Keratinocyte (primary cell): ENCODE measurements around the gene PFDN5. TPM values are rescaled to one million over a fixed set of nuclear protein-coding genes. Genes with fewer than 3 reads are reported as not detected.

Experiments used
- DNase-seq: peaks from one replicate; pipeline ENCODE4 v3.0.0-alpha.2; 2011; ENCODE audit warnings: low read depth, missing footprints, low spot score
- FAIRE-seq: peaks from 2 replicates; lab custom pipeline; 2011; peaks lifted over from hg19 to GRCh38; lab: Jason Lieb, UNC
- H2AFZ ChIP-seq: 2 replicates; pipeline ENCODE4 v1.6.0; 2012; ENCODE audit warnings: low read length, control low read depth, inconsistent platforms; ENCODE audit not compliant: control insufficient read depth
- H3K27ac ChIP-seq: 2 replicates; pipeline ENCODE4 v1.5.1; 2011; ENCODE audit warnings: low read length; ENCODE audit not compliant: control insufficient read depth, insufficient read depth
- H3K27me3 ChIP-seq: 3 replicates; pipeline ENCODE4 v1.6.0; 2011; ENCODE audit warnings: low read length; ENCODE audit not compliant: control insufficient read depth, insufficient read depth; ENCODE audit errors: extremely low read depth
- H3K36me3 ChIP-seq, 2 experiments: 2 replicates in 1 of 2; 3 replicates in 1 of 2; pipeline ENCODE4 v1.5.1; 2011; ENCODE audit warnings: low read length in 2 of 2, mild to moderate bottlenecking in 1 of 2; ENCODE audit not compliant: control insufficient read depth in 2 of 2, insufficient read depth in 2 of 2; ENCODE audit errors: extremely low read depth in 1 of 2
- H3K4me1 ChIP-seq: 3 replicates; pipeline ENCODE4 v1.5.1; 2011; ENCODE audit warnings: low read length; ENCODE audit not compliant: control insufficient read depth, insufficient read depth; ENCODE audit errors: extremely low read depth
- H3K4me2 ChIP-seq: 3 replicates; pipeline ENCODE4 v1.6.0; 2011; ENCODE audit warnings: low read depth, low read length; ENCODE audit not compliant: control insufficient read depth, insufficient read depth; ENCODE audit errors: extremely low read depth
- H3K4me3 ChIP-seq, 3 experiments: fragments of 200-600 bp in 1 of 3; sonication (generic) in 1 of 3; 2 replicates in 2 of 3; 3 replicates in 1 of 3; pipeline ENCODE4 v1.5.1; 2011 to 2016; ENCODE audit warnings: low read length in 3 of 3, mild to moderate bottlenecking in 3 of 3, control low read depth in 2 of 3, inconsistent platforms in 1 of 3, low read depth in 1 of 3, mixed read lengths in 1 of 3, mixed run types in 1 of 3, moderate library complexity in 1 of 3; ENCODE audit not compliant: control insufficient read depth in 2 of 3, insufficient read depth in 2 of 3; ENCODE audit errors: extremely low read depth in 1 of 3
- H3K79me2 ChIP-seq: 2 replicates; pipeline ENCODE4 v1.6.0; 2012; ENCODE audit warnings: low read length; ENCODE audit not compliant: control insufficient read depth, insufficient read depth
- H3K9ac ChIP-seq: 3 replicates; pipeline ENCODE4 v1.6.0; 2011; ENCODE audit warnings: low read length; ENCODE audit not compliant: control insufficient read depth, insufficient read depth; ENCODE audit errors: extremely low read depth
- H3K9me1 ChIP-seq: 3 replicates; pipeline ENCODE4 v1.6.0; 2011; ENCODE audit warnings: low read length; ENCODE audit not compliant: control insufficient read depth, insufficient read depth; ENCODE audit errors: extremely low read depth
- H3K9me3 ChIP-seq: 2 replicates; pipeline ENCODE4 v1.5.1; 2012; ENCODE audit warnings: low read depth, low read length; ENCODE audit not compliant: control insufficient read depth
- H4K20me1 ChIP-seq: 3 replicates; pipeline ENCODE4 v1.6.0; 2011; ENCODE audit warnings: low read length; ENCODE audit not compliant: control insufficient read depth, insufficient read depth; ENCODE audit errors: extremely low read depth
- EZH2 ChIP-seq: IDR thresholded peaks from one replicate; pipeline ENCODE4 v1.6.1; 2012; ENCODE audit warnings: inconsistent platforms, mild to moderate bottlenecking, low read length, moderate library complexity
- dilution Hi-C: fragments of 300-500 bp; cut with MboI; formaldehyde crosslinking; loops from one replicate; pipeline ENCODE4 v1.7.0; 2020; ENCODE audit warnings: low sequenced_read_pairs; ENCODE audit not compliant: extremely low pct_ligation_motif_present
- polyA plus RNA-seq, 5 experiments: library from polyadenylated mRNA; depleted of rRNA in 3 of 5; stranded (reverse) in 3 of 5; stranded (forward) in 1 of 5; unstranded in 1 of 5; fragments of >200 nt; gene quantifications; 1 replicate in 1 of 5; 2 replicates in 3 of 5; 3 replicates in 1 of 5; pipeline versions ENCODE4 v1.2.1 to v1.2.3, GENCODE V29; 2011 to 2012; ENCODE audit warnings: missing spikeins in 2 of 5, low read depth in 1 of 5, low replicate concordance in 1 of 5
- TF ChIP-seq, protein P1 (sequence below), 3 experiments: IDR thresholded peaks in 1 of 3; conservative IDR thresholded peaks in 1 of 3; optimal IDR thresholded peaks in 1 of 3; 2 replicates in 2 of 3; 3 replicates in 1 of 3; pipeline versions ENCODE3 to v1.5.1; 2011; ENCODE audit warnings: low read length in 3 of 3, mild to moderate bottlenecking in 3 of 3, moderate library complexity in 2 of 3, control low read depth in 1 of 3, inconsistent platforms in 1 of 3; ENCODE audit not compliant: insufficient read depth in 2 of 3; ENCODE audit errors: extremely low read depth in 1 of 3

PFDN5 gene
- polyA plus RNA-seq, 1 donor (not counting 4 experiments of a cell fraction or from before 2014, with no cell fraction given) = 659 TPM

GRCh38 chr12:53320352-53321195, 25.2 kb downstream of the PFDN5 start:
- dilution Hi-C loops = no loop called here
- no peaks in the 10 kb centered on the region for H3K9me1 ChIP-seq
- H3K27me3 ChIP-seq = no peaks in the 10 kb centered on the region
- H3K36me3 ChIP-seq = peaks cover 6 to 8% of the 10 kb centered on the region in 2 experiments
- peak overlapping the region; percentile 86 for H3K9ac ChIP-seq
- H4K20me1 ChIP-seq = no peaks in the 10 kb centered on the region
- no peak for TF ChIP-seq EZH2
- TF ChIP-seq, protein P1, sequence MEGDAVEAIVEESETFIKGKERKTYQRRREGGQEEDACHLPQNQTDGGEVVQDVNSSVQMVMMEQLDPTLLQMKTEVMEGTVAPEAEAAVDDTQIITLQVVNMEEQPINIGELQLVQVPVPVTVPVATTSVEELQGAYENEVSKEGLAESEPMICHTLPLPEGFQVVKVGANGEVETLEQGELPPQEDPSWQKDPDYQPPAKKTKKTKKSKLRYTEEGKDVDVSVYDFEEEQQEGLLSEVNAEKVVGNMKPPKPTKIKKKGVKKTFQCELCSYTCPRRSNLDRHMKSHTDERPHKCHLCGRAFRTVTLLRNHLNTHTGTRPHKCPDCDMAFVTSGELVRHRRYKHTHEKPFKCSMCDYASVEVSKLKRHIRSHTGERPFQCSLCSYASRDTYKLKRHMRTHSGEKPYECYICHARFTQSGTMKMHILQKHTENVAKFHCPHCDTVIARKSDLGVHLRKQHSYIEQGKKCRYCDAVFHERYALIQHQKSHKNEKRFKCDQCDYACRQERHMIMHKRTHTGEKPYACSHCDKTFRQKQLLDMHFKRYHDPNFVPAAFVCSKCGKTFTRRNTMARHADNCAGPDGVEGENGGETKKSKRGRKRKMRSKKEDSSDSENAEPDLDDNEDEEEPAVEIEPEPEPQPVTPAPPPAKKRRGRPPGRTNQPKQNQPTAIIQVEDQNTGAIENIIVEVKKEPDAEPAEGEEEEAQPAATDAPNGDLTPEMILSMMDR (optimal IDR thresholded peaks at IDR 0.05 in 1 of 3, IDR thresholded peaks at IDR 0.05 in 1 of 3, conservative IDR thresholded peaks at IDR 0.05 in 1 of 3; ENCODE audit: extremely low read depth in 1 of 3, insufficient read depth in 2 of 3, low read length in 3 of 3) = no peak
- H3K4me3 ChIP-seq = peak overlapping the region; percentile 77 to 100 (median 93)
- no peaks in the 10 kb centered on the region for H3K9me3 ChIP-seq
- FAIRE-seq (no peak), DNase-seq (no peak)
- peaks cover 2% of the 10 kb centered on the region for H3K79me2 ChIP-seq
- H2AFZ ChIP-seq = peak overlapping the region; percentile 98
- H3K4me2 ChIP-seq = peak overlapping the region; percentile 94
- peaks cover 21% of the 10 kb centered on the region for H3K4me1 ChIP-seq
- H3K27ac ChIP-seq = peak overlapping the region; percentile 85

DNA sequence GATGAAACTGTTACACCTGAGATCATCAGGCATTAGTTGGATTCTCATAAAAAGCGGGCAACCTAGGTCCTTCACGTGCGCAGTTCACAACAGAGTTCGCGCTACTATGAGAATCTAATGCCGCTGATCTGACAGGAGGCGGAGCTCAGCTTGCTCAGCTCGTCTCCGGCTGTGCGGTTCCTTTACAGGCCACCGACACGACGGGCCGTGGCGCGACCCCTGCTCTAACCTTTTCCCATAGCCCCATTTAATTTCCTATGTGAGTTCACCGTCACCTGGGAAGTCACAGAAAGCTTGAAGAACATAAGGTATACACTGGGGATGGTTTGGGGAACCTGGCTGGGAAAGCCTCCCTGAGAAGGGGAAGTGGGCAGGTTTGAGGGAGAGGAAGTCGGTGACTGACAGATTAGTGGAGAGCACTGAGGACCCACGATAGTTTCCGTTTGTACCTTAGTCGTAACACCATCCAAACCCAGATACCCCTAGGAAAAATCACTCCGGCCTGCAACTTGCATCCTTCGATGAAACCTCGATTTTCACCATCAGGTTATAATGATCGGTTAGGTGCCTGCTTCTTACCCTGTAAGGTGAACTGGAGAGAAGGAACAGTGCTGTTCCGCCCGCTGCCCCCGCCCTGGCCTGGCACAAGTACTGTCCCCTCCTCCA, 28.9 kb downstream of the PFDN5 start:
- Histone ChIP-seq H3K36me3 (no peaks in the 10 kb centered on the region), H3K9ac (peak overlapping the region; percentile 81), H2AFZ (peak overlapping the region; percentile 95), H3K27ac (peak overlapping the region; percentile 73), H4K20me1 (no peaks in the 10 kb centered on the region), H3K4me1 (peaks cover 21% of the 10 kb centered on the region), H3K4me3 (peak overlapping the region; percentile 48 to 81 (median 79)), H3K79me2 (peaks cover 2% of the 10 kb centered on the region), H3K9me1 (no peaks in the 10 kb centered on the region), H3K27me3 (no peaks in the 10 kb centered on the region), H3K9me3 (no peaks in the 10 kb centered on the region), H3K4me2 (peak overlapping the region; percentile 99)
- FAIRE-seq = no peak
- no peak for DNase-seq
- dilution Hi-C loops = no loop called here
- TF ChIP-seq, protein P1 (optimal IDR thresholded peaks at IDR 0.05 in 1 of 3, IDR thresholded peaks at IDR 0.05 in 1 of 3, conservative IDR thresholded peaks at IDR 0.05 in 1 of 3; ENCODE audit: extremely low read depth in 1 of 3, insufficient read depth in 2 of 3, low read length in 3 of 3) = no peak
- TF ChIP-seq EZH2 = no peak
